NT2/D1 (cell line): Measurements from ENCODE around the gene DOCK1.

Experiments
- SUZ12 ChIP-seq: IDR thresholded peaks from 2 replicates; pipeline ENCODE4 v1.6.1; 2011; ENCODE audit not compliant: insufficient read length, insufficient read depth; ENCODE audit errors: extremely low read depth
- YY1 ChIP-seq: IDR thresholded peaks from 2 replicates; pipeline ENCODE4 v1.6.1; 2011; ENCODE audit not compliant: insufficient read length, insufficient read depth
- ZNF274 ChIP-seq: IDR thresholded peaks from 2 replicates; pipeline ENCODE4 v1.6.1; 2011; ENCODE audit warnings: mild to moderate bottlenecking, low read depth, low read length

- no peak for TF ChIP-seq ZNF274
- no peak for TF ChIP-seq YY1
- no peak for TF ChIP-seq SUZ12
Measured at GRCh38 chr10:127417031-127417430, 511.8 kb downstream of the DOCK1 start.
